HFF-Myc (cell line): ENCODE data around the gene TEX12.

Experiments used
- DNase-seq: peaks from one replicate; pipeline ENCODE4 v3.0.0-alpha.2; 2011; ENCODE audit warnings: low read depth; ENCODE audit errors: extremely low read depth
- H3K4me3 ChIP-seq: replicated peaks from 2 replicates; pipeline ENCODE4 v1.5.1; 2011; ENCODE audit warnings: low read depth, mild to moderate bottlenecking, control low read depth, low read length
- TF ChIP-seq, protein P1 (sequence below): IDR thresholded peaks from 2 replicates; pipeline ENCODE4 v1.5.1; 2012; ENCODE audit warnings: mild to moderate bottlenecking, low read depth, low read length, control low read depth; ENCODE audit errors: missing control alignments

The TEX12 gene

GRCh38 chr11:112176077-112176476 lies 8.9 kb downstream of the TEX12 start:
- H3K4me3 ChIP-seq = no peak overlapping the region
- TF ChIP-seq, protein P1, sequence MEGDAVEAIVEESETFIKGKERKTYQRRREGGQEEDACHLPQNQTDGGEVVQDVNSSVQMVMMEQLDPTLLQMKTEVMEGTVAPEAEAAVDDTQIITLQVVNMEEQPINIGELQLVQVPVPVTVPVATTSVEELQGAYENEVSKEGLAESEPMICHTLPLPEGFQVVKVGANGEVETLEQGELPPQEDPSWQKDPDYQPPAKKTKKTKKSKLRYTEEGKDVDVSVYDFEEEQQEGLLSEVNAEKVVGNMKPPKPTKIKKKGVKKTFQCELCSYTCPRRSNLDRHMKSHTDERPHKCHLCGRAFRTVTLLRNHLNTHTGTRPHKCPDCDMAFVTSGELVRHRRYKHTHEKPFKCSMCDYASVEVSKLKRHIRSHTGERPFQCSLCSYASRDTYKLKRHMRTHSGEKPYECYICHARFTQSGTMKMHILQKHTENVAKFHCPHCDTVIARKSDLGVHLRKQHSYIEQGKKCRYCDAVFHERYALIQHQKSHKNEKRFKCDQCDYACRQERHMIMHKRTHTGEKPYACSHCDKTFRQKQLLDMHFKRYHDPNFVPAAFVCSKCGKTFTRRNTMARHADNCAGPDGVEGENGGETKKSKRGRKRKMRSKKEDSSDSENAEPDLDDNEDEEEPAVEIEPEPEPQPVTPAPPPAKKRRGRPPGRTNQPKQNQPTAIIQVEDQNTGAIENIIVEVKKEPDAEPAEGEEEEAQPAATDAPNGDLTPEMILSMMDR = no peak
- DNase-seq = no peak

DNA sequence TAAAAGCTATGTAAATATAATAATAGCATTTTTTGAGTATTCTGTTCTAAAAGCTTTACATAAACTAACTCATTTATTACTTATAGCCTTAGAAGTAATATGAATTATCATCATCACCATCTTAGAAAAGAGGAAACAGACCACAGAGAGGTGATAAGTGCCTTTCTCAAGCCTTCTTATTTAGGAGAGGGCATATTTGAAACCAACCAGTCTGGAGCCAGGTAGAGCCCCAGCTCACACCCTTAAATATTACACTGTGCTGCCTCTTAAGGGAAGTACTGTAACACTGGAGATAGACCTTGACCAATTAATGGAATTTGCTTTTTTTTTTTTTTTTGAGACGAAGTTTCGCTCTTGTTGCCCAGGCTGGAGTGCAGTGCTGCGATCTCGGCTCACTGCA lies 10.4 kb downstream of the TEX12 start:
- TF ChIP-seq, protein P1 = no peak
- DNase-seq = no peak
- H3K4me3 ChIP-seq = no peak overlapping the region

DNA sequence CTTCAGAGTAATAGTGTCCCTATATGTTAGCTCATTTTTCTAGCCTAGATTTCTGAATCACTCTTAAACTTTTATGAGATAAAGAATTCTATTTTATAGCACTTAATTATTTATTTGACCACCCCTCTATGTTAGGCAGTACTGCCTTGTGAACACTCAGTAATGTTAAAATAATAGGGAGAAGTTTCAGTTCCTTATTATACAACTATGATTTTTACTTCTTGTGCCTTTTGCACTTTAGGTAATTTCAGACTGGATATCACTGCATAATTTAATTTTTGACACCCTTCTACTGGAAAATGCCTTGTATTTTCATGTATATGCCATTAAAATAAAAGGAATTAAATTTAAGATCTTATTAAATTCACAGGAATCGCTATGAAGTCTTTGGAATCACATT lies 11.3 kb downstream of the TEX12 start:
- no peak for DNase-seq

DNA sequence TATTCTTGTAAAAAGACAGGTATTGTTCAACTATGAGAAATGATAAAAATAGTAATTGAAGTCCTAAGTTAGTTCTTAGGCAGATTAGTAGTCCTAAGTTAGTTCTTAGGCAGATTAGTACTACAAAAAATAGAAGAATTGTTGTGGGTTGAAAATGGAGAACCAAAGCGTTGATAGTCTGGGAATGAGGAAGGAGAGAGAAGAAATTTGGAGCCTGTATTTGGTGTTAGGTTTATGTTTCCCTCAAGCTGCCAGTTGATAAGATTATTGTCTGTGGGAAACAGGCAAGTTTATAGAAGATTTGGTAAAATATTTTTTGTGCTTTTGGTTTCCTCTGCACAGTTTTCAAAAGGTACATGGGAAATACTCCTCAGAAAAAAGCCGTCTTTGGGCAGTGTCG lies 11.8 kb downstream of the TEX12 start:
- no peak for DNase-seq
- TF ChIP-seq, protein P1 = no peak
- H3K4me3 ChIP-seq = no peak overlapping the region

More for the DNA sequence above, 11.3 kb downstream of the TEX12 start:
- no peak overlapping the region for H3K4me3 ChIP-seq
- TF ChIP-seq, protein P1 = no peak

GRCh38 chr11:112179601-112180000 lies 12.4 kb downstream of the TEX12 start:
- TF ChIP-seq, protein P1 = no peak
- no peak overlapping the region for H3K4me3 ChIP-seq
- DNase-seq = no peak

DNA sequence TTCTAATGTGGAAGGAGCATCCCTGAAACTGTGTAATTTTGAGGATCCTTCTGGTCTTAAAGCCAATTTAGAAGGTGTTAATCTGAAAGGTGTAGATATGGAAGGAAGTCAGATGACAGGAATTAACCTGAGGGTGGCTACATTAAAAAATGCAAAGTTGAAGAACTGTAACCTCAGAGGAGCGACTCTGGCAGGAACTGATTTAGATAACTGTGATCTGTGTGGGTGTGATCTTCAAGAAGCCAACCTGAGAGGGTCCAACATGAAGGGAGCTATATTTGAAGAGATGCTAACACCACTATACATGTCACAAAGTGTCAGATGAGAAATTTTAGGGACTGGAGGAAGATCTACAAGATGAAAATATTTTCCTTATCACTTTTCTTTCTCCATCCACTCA lies 15.7 kb downstream of the TEX12 start:
- TF ChIP-seq, protein P1 = no peak
- no peak for DNase-seq

GRCh38 chr11:112185883-112186282 lies 18.7 kb downstream of the TEX12 start:
- no peak for DNase-seq
- TF ChIP-seq, protein P1 = no peak
- H3K4me3 ChIP-seq = no peak overlapping the region

More for the DNA sequence above, 15.7 kb downstream of the TEX12 start:
- H3K4me3 ChIP-seq = no peak overlapping the region
